NCI-H1417 (cell line): ENCODE results near the gene AVPR1B.

Source experiments
- DNase-seq, 3 experiments: peaks; one replicate each; lab custom pipeline; 2025; lab: John Stamatoyannopoulos, UW

AVPR1B gene

DNA sequence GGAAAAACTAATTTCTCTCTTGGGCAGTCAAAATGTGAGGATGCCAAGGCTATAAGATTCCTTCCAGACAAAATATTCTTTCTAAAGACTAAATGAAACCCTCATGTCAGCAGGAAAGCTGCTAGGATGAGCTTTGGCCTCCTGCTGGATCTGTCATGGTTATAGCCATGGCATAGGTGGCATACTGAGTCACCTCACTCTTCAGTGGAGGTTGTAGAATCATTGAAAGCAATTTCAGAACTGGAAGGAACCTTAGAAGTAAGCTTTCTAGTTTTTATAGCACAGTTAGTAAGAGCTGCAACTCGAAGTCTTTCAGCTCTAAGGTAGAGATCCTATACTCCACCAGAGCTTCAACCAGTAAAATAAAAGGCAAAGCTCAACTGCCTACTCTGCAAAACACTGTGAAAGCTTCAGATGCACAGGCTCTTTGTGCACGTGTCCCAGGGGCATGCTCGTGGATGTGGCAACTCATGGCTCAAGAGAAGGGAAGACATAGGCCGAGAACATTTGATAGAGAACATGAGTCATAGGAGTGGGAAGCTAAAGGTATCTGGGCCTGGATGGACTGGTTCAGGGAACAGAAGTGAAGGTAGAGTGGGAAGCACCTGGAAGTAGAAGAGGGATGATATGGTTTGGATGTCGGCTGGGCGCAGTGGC is 5.8 kb downstream of the AVPR1B start:
- no peak for DNase-seq

DNA sequence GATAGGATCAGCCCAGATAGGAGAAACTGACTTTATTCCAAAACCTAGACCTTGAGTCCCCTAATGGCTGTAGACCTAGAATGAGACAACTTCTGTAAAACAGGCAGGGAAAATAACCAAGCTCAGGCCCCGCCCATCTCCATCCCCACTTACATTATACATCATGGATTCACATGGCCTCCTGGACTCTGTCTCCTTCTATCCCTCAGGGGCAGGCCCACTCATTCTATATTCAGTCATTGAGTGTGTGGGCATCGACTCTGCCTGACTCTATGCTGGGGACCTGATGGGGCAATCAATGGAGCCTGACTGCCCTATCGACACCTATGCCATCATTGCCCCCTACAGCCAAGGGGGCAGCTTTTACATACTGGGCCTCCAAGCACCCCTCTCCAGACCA is 6.4 kb downstream of the AVPR1B start:
- no peak for DNase-seq

DNA sequence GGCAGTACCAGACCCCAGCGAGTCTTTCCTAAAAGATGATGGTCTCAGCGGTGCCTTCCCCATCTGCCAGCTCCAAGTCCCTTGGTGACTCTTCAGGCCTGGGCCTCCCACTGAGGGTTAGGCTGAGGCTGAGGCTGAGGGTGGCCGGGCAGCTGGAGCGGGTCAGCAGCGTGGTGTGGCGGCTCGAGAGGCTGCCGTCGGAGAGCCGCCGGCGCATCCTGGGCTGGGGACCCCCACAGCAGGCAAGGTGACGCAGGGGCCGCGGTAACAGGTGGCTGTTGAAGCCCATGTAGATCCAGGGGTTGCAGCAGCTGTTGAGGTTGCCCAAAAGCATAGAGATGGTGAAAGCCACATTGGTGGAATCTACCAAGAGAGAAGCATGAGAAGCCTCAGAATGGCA is 7.0 kb downstream of the AVPR1B start:
- no peak for DNase-seq

- DNase-seq, result no peak
Measured at GRCh38 chr1:206109718-206110117, 7.5 kb downstream of the AVPR1B start.

- DNase-seq, result no peak
Measured at GRCh38 chr1:206108635-206109034, 8.6 kb downstream of the AVPR1B start.

DNA sequence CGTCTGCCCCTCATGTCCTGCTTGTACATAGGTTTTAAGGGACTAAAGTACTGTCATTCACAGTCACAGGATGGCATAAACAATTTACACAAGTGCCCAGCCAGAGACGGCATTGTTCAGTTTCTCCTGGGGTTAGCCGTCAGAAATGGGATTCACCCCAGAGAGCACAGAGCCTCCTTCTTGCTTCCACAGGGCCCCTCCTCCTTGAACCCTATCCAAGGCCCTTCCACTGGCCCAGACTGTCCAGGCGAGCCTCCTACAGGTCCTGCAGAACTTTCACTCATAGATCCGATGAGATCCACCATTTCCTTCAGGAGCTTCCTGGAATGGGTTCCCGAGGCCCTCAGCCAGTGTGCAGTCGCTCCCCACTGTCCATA is 10.0 kb downstream of the AVPR1B start:
- no peak for DNase-seq

DNA sequence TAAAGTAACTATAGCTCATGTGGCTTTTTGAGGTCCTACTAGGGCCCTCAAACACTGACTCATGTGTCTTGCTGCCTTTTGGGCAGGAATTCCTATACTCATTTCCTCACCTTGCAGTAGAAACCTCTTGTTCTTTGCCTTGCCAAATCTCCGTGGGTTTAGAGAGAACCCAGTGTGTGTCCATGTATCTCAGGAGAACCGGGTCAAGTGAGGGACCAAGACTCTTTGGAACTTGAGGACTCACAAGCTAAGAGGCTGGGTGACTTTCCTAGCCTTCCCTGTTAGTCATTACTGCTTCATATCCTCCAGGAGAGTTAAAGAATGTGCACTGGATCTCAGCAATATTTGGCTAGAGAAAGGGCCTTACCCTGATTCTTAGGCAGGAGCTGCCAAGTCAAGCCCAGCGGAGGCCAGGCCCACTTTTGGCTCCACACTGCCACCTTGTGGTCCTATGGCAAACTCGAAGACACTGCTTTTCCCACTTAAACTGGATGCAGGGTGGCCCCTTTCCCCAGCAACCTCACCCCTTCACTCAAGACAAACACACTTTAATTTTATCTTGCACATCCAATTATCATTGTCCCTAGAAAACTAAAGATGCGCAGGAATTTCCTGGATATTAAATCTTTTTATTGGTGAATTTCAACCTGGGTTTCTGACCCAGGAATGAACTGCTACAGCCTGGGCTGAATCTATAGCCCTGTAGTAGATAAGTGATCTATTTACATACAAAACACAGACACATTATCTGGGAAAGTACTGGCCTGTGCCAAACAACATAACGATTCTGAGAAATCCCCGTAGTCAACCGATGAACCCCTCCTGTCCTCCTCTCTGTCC is 10.6 kb downstream of the AVPR1B start:
- DNase-seq, result peak; percentile 68 to 95 (median 83)

DNA sequence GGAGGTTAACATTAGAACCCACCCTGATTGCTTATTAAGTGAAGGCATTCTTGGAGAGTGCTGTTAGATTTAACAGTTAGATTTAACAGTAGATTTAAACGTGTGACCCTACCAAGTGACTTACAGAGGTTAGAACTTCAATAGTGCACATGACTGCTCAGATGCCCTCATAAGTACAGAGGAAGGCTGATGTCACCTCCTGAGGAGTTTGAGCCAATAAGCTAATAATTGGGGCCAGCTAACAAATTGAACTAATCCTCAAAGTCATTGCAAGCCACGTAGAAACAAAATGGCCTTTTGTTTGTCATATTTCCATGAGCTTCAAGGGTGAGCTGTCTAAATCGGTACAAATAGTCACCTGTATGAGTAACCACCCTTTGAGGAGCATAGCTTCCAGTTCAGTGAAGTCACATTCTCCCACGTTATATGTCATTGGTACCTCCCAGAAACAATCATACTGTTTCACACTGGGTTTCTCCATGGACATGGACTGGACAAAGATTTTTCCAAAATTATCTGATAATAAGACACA is 11.7 kb downstream of the AVPR1B start:
- no peak for DNase-seq

DNA sequence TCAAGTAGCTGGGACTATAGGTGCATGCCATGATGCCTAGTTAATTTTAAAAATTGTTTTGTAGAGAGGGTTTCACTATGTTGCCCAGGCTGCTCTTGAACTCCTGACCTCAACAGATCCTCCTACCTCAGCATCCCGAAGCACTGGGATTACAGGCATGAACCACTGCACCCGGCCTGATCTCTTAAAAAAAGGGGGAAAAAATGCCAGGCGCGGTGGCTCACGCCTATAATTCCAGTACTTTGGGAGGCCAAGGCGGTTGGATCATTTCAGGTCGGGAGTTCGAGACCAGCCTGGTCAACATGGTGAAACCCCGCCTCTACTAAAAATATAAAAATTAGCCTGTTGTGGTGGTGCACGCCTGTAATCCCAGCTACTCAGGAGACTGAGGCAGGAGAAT is 13.2 kb downstream of the AVPR1B start:
- no peak for DNase-seq

GRCh38 chr1:206102292-206102936 is 14.8 kb downstream of the AVPR1B start:
- no peak for DNase-seq

DNA sequence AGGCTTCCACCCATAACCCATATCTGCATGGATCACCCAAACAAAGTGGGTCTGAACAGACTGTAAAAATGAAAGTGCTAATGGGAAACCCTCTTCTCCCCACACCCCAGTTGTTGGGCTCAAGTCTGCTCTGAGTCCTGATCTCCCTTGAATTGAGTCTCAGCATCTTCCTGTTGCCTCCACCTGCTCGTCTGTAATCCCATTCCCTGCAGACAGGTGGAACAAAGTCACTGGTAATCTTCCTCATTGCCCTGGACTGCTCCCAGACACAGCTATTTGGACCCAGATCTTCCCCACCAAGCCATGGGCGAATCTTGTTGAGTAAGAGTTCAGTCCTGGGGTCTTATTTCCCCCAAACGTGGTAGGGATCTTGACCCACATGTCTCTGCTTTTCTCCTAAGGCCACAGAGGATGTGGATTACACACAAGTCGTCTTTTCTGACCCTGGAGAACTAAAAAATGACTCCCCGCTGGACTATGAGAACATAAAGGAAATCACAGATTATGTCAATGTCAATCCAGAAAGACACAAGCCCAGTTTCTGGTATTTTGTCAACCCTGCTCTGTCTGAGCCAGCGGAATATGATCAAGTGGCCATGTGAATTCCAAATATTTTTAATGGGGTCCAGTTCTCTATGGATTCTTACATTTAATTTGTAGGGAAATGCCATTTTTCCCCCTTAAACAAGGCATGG is 15.7 kb downstream of the AVPR1B start:
- no peak for DNase-seq

GRCh38 chr1:206100226-206100815 is 16.9 kb downstream of the AVPR1B start:
- DNase-seq, result no peak

DNA sequence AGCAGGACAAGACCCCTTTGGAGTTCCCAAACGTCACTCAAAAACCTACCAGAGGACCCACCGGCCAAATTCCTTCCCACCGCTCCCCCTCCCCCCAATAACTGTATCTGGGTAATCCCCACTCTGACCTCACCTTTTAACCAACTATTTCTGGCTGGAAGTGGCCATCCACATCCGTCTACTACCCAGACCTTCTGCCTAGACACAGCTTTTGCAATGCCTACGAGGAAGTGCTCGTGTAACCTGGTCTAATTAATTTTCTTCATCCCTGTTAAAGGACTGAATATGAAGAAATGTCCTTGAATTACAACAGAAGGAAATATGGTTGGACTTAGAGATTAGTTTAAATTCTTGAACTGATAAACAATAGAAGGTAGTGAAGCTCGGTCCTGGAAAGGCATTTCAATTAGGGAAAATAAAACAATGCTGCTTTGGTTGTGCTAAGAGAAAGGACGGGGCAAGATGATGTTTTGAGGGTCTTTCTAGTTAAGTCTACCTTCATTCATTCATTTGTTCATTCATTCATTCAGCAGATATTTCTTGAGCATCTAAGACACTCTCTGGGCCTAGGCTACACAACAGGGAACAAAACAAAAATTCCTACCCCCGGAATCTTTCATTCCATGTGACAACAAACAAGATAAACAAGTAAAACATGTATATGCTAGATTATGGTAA is 18.8 kb downstream of the AVPR1B start:
- DNase-seq, result no peak

GRCh38 chr1:206097381-206097780 is 19.8 kb downstream of the AVPR1B start:
- no peak for DNase-seq

GRCh38 chr1:206094024-206094423 is 23.2 kb downstream of the AVPR1B start:
- DNase-seq, result peak in 2 of 3 experiments; percentile 72 to 92

DNA sequence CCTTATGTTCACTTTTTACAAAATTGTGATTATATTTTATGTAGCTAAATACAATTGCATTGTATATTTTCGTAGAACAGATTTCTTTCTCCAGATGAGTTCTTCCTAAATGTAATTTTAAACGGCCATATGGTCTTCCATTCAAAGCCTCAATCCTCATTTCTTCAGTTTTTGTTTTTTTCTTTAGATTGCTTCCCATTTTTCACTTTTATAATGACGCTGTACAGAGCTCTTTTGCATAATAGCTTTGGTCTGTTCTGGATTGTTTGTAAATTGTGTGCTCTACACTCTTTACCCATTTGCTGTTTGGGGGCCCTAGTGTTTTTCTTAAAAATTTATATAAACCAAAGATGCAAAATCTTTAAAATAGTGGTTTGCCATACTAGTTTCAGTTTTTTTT is 27.8 kb downstream of the AVPR1B start:
- DNase-seq, result no peak

DNA sequence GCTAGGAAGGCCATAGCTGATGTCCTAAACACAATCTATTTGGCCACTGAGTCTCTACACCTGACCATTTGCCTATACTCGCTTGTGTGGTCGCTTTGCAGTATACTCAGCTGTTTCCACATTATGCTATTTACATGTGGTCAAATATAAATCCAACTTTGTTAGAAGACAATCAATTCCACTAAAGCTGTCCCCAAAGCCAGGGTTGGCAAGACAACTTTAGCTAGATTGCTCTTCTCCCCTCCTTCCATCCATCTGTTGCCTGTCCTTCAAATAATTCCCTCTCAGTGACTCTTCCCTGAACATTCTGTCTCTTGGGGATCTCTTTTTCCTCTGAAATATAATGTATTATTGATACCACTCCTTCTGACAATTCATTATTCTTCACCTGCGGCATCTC is 30.1 kb downstream of the AVPR1B start:
- no peak for DNase-seq

DNA sequence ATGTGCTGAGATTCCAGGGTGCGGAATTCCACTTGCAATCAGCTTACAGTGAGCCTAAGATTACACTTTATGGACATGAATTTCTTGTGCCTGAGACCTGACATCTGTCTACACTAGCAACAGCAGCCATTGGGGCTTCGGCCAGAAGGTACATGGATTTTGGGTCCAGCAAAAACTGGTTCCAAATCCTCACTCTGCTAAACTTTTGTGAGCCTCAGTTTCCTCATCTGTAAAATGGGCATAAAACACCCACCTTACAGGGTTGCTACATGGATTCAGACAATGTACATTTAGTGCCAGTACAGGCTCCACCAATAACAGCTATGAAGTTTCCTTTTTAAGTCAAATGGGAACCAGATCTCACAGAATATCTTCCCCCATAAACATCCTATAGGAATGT is 33.4 kb downstream of the AVPR1B start:
- no peak for DNase-seq

- no peak for DNase-seq
Measured at GRCh38 chr1:206082831-206083695, 34.1 kb downstream of the AVPR1B start.

DNA sequence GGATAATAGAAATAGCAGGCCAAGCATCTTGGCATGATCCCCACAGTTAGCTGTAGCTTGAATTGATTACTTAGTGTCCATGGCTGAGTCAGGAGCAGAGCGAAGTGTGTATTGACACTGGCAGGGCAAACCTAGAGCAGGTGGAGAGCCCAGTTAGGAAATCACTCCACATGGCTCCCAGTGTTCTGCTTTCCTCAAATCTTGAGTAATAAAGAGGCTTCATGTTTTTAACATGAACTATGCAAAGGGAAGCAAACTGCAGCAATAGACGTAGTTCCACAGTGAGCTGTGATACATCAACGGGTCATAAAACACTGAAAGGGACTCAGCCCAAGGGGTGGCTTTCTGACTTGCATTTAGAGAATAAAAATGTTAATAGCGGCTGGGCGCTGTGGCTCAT is 35.3 kb downstream of the AVPR1B start:
- no peak for DNase-seq
